HCT116 (cell line): ENCODE results near the gene NPFFR1. TPM values are rescaled to one million over a fixed set of nuclear protein-coding genes. Genes with fewer than 3 reads are reported as not detected.

Experiments
- ATAC-seq: fragments of 200-7000 bp; cut with Tn5 transposase; 2 replicates; pipeline ENCODE4 v1.9.1; 2020; ENCODE audit warnings: mild to moderate bottlenecking, moderate library complexity
- BruUV-seq: library from RNA; stranded (reverse); fragments of 400-500 nt; replicated peaks from 2 replicates; lab custom pipeline; 2021; lab: Mats Ljungman, UMichigan
- CTCF ChIA-PET: fragments of 300-600 bp; sonication (Branson Sonifier 250); formaldehyde crosslinking; loops from one replicate; lab custom pipeline; 2021; ENCODE audit warnings: antibody characterized with exemption; lab: Charles Lee
- POLR2A ChIA-PET: fragments of 300-600, 350-600 bp; sonication (Branson Sonifier 250); formaldehyde crosslinking; loops from one replicate; lab custom pipeline; 2021; ENCODE audit warnings: antibody characterized with exemption; lab: Charles Lee
- RAD21 ChIA-PET, 2 experiments: fragments of 300-600 bp; sonication (Branson Sonifier 250); formaldehyde crosslinking; loops; one replicate each; lab custom pipeline; 2023; ENCODE audit warnings: low total read pairs in 2 of 2; ENCODE audit not compliant: uncharacterized antibody in 2 of 2, unreplicated experiment in 2 of 2, low non-redundant PET in 1 of 2; lab: Charles Lee
- DNase-seq: peaks from one replicate; pipeline ENCODE4 v3.0.0-alpha.2; 2010; ENCODE audit warnings: low read depth, low spot score
- H2AFZ ChIP-seq: fragments of 200-600 bp; shearing (Covaris generic), sonication (generic); 2 replicates; pipeline ENCODE4 v1.6.1; 2017; ENCODE audit warnings: low read depth, mixed run types, mixed read lengths, antibody characterized with exemption, low read length; ENCODE audit not compliant: poor library complexity, severe bottlenecking
- H3K27ac ChIP-seq: 2 replicates; pipeline ENCODE4 v1.5.1; 2012; ENCODE audit warnings: low read depth, low read length
- H3K27me3 ChIP-seq: fragments of 200-600 bp; sonication (generic); 2 replicates; pipeline ENCODE4 v1.6.1; 2016; ENCODE audit warnings: mixed run types, low read length, mixed read lengths; ENCODE audit not compliant: insufficient read depth
- H3K36me3 ChIP-seq, 2 experiments: fragments of 200-500 bp in 1 of 2; fragments of 200-600 bp in 1 of 2; sonication (Bioruptor generic) in 1 of 2; sonication (generic) in 1 of 2; 2 replicates each; pipeline versions ENCODE4 v1.5.1 to v1.6.1; 2014 to 2016; ENCODE audit warnings: low read length in 2 of 2, inconsistent platforms in 1 of 2, mixed read lengths in 1 of 2, mixed run types in 1 of 2; ENCODE audit not compliant: insufficient read depth in 2 of 2, control insufficient read depth in 1 of 2
- H3K4me1 ChIP-seq, 2 experiments: fragments of 200-600 bp in 1 of 2; sonication (generic) in 1 of 2; 2 replicates each; pipeline versions ENCODE4 v1.5.1 to v1.6.1; 2012 to 2017; ENCODE audit warnings: low read length in 2 of 2, inconsistent platforms in 1 of 2, mild to moderate bottlenecking in 1 of 2, mixed read lengths in 1 of 2, mixed run types in 1 of 2, moderate library complexity in 1 of 2; ENCODE audit not compliant: insufficient read depth in 2 of 2, control insufficient read depth in 1 of 2
- H3K4me2 ChIP-seq: fragments of 200-600 bp; sonication (generic); 2 replicates; pipeline ENCODE4 v1.6.1; 2017; ENCODE audit warnings: mixed run types, low read length, mixed read lengths
- H3K4me3 ChIP-seq, 2 experiments: fragments of 200-600 bp in 1 of 2; sonication (generic) in 1 of 2; replicated peaks in 1 of 2; 2 replicates each; pipeline ENCODE4 v1.5.1; 2011 to 2016; ENCODE audit warnings: low read length in 2 of 2, control low read depth in 1 of 2, low read depth in 1 of 2, mild to moderate bottlenecking in 1 of 2, mixed read lengths in 1 of 2, mixed run types in 1 of 2
- H3K79me2 ChIP-seq: fragments of 200-600 bp; sonication (generic); 2 replicates; pipeline ENCODE4 v1.6.1; 2017; ENCODE audit warnings: mild to moderate bottlenecking, mixed run types, low read length, moderate library complexity, mixed read lengths; ENCODE audit not compliant: insufficient read depth
- H3K9ac ChIP-seq: fragments of 200-600 bp; sonication (generic); 2 replicates; pipeline ENCODE4 v1.6.1; 2016; ENCODE audit warnings: low read length, mixed read lengths
- H3K9me2 ChIP-seq: fragments of 200-600 bp; sonication (generic), shearing (Covaris generic); 2 replicates; pipeline ENCODE4 v1.6.1; 2017; ENCODE audit warnings: mixed run types, mild to moderate bottlenecking, moderate library complexity; ENCODE audit not compliant: insufficient read depth
- H3K9me3 ChIP-seq, 2 experiments: fragments of 200-500 bp in 1 of 2; fragments of 200-600 bp in 1 of 2; sonication (Bioruptor generic) in 1 of 2; sonication (generic) in 1 of 2; 2 replicates each; pipeline ENCODE4 v1.6.1; 2014 to 2017; ENCODE audit warnings: low read length in 2 of 2, mixed read lengths in 2 of 2, inconsistent platforms in 1 of 2, low read depth in 1 of 2, mild to moderate bottlenecking in 1 of 2, mixed run types in 1 of 2, moderate library complexity in 1 of 2; ENCODE audit not compliant: control insufficient read depth in 1 of 2, insufficient read depth in 1 of 2
- H4K20me1 ChIP-seq: fragments of 200-600 bp; sonication (generic), shearing (Covaris generic); 2 replicates; pipeline ENCODE4 v1.6.1; 2017; ENCODE audit warnings: mixed run types, mild to moderate bottlenecking, moderate library complexity; ENCODE audit not compliant: insufficient read depth
- ATF3 ChIP-seq: IDR thresholded peaks from 2 replicates; pipeline ENCODE4 v1.6.1; 2012
- CBX3 ChIP-seq: IDR thresholded peaks from 2 replicates; pipeline ENCODE4 v1.6.1; 2012; ENCODE audit warnings: low read depth
- CEBPB ChIP-seq: IDR thresholded peaks from 2 replicates; pipeline ENCODE4 v1.6.1; 2012; ENCODE audit warnings: low read depth
- CTCF ChIP-seq, 3 experiments: fragments of 200-600 bp in 1 of 3; sonication (generic) in 1 of 3; IDR thresholded peaks in 2 of 3; conservative IDR thresholded peaks in 1 of 3; 2 replicates each; pipeline ENCODE4 v1.5.1; 2012 to 2017; ENCODE audit warnings: low read depth in 2 of 3, low read length in 2 of 3, antibody characterized with exemption in 1 of 3, borderline replicate concordance in 1 of 3, control low read depth in 1 of 3, mild to moderate bottlenecking in 1 of 3, mixed read lengths in 1 of 3, mixed run types in 1 of 3, moderate library complexity in 1 of 3; ENCODE audit not compliant: insufficient read depth in 1 of 3
- EGR1 ChIP-seq: IDR thresholded peaks from 2 replicates; pipeline ENCODE4 v1.6.1; 2012; ENCODE audit warnings: low read depth
- ELF1 ChIP-seq: IDR thresholded peaks from 2 replicates; pipeline ENCODE4 v1.6.1; 2012; ENCODE audit warnings: low read depth, borderline replicate concordance
- EZH2 ChIP-seq: fragments of 200-600 bp; sonication (generic); IDR thresholded peaks from 2 replicates; pipeline ENCODE4 v1.6.1; 2017; ENCODE audit warnings: antibody characterized with exemption, mixed run types
- FOSL1 ChIP-seq: IDR thresholded peaks from 2 replicates; pipeline ENCODE4 v1.6.1; 2012; ENCODE audit warnings: low read depth
- JUND ChIP-seq: IDR thresholded peaks from 2 replicates; pipeline ENCODE4 v1.6.1; 2012
- POLR2A ChIP-seq: IDR thresholded peaks from 2 replicates; pipeline ENCODE4 v1.7.0; 2011; ENCODE audit warnings: borderline replicate concordance; ENCODE audit not compliant: insufficient read depth, insufficient read length; ENCODE audit errors: extremely low read depth
- POLR2AphosphoS5 ChIP-seq: IDR thresholded peaks from 2 replicates; pipeline ENCODE4 v1.6.1; 2011; ENCODE audit warnings: mild to moderate bottlenecking, low read depth, low read length, moderate library complexity
- RAD21 ChIP-seq: IDR thresholded peaks from 2 replicates; pipeline ENCODE4 v1.6.1; 2012; ENCODE audit warnings: low read depth, mild to moderate bottlenecking
- REST ChIP-seq: IDR thresholded peaks from 2 replicates; pipeline ENCODE4 v1.6.1; 2012; ENCODE audit warnings: low read depth
- SIN3A ChIP-seq: IDR thresholded peaks from 2 replicates; pipeline ENCODE4 v1.6.1; 2012; ENCODE audit warnings: low read depth
- SP1 ChIP-seq: IDR thresholded peaks from 2 replicates; pipeline ENCODE4 v1.6.1; 2012; ENCODE audit warnings: low read depth
- SRF ChIP-seq: IDR thresholded peaks from 2 replicates; pipeline ENCODE4 v1.6.1; 2012; ENCODE audit warnings: low read depth
- YY1 ChIP-seq: IDR thresholded peaks from 2 replicates; pipeline ENCODE4 v1.6.1; 2011; ENCODE audit warnings: low read length, low read depth, moderate library complexity, mild to moderate bottlenecking; ENCODE audit not compliant: insufficient replicate concordance; ENCODE audit errors: extremely low read depth
- ZBTB33 ChIP-seq: IDR thresholded peaks from 2 replicates; pipeline ENCODE4 v1.6.1; 2011; ENCODE audit warnings: mild to moderate bottlenecking, low read length, moderate library complexity; ENCODE audit not compliant: insufficient replicate concordance; ENCODE audit errors: extremely low read depth
- ZFX ChIP-seq: fragments of 450-650 bp; IDR thresholded peaks from 2 replicates; pipeline ENCODE4 v1.6.1; 2017
- ZNF274 ChIP-seq: fragments of 200-500 bp; sonication (Bioruptor generic); IDR thresholded peaks from 2 replicates; pipeline ENCODE4 v1.6.1; 2014; ENCODE audit warnings: mild to moderate bottlenecking, low read depth, low read length, inconsistent platforms
- intact Hi-C: fragments of 100-400 bp; cut with micrococcal nuclease; formaldehyde crosslinking; loops from 2 replicates; pipeline ENCODE4 v1.10.0; 2022
- total RNA-seq: library from RNA; stranded (reverse); gene quantifications from one replicate; pipeline ENCODE4 v1.2.1, GENCODE V29; 2021; ENCODE audit not compliant: unreplicated experiment

Gene NPFFR1
- total RNA-seq, 1 experiment from 2014 or later, result 0.02 TPM

GRCh38 chr10:70319183-70319582 lies 35.4 kb upstream of the NPFFR1 start:
- Histone ChIP-seq H3K9me3 (no peaks in the 10 kb centered on the region), H2AFZ (no peak overlapping the region), H3K9me2 (no peaks in the 10 kb centered on the region), H3K27ac (no peak overlapping the region)
- TF ChIP-seq ZFX, result no peak
- TF ChIP-seq CBX3, result no peak
- no peak for TF ChIP-seq CTCF (IDR thresholded peaks at IDR 0.05 in 2 of 3, conservative IDR thresholded peaks at IDR 0.05 in 1 of 3; ENCODE audit: borderline replicate concordance in 1 of 3, insufficient read depth in 1 of 3, low read depth in 2 of 3, low read length in 2 of 3)
- TF ChIP-seq FOSL1, result no peak
- TF ChIP-seq SRF, result no peak
- no peak for TF ChIP-seq ZBTB33
- no peak for TF ChIP-seq EZH2
- no peak for TF ChIP-seq YY1
- no peak for TF ChIP-seq EGR1
- TF ChIP-seq SP1, result no peak
- TF ChIP-seq SIN3A, result no peak
- no peak for TF ChIP-seq JUND
- TF ChIP-seq RAD21, result no peak
- no peak for TF ChIP-seq POLR2AphosphoS5
- TF ChIP-seq CEBPB, result no peak
- TF ChIP-seq ATF3, result no peak
- no peak for TF ChIP-seq ZNF274
- no peak for TF ChIP-seq POLR2A
- TF ChIP-seq REST, result no peak
- no peak for TF ChIP-seq ELF1
- TF ChIP-seq, all 23 proteins: peak for 0
- no peaks in the 10 kb centered on the region for H4K20me1 ChIP-seq
- RAD21 ChIA-PET, result no interaction called here
- no peaks in the 10 kb centered on the region for H3K4me1 ChIP-seq
- intact Hi-C loops, result no loop called here
- BruUV-seq, result no TSS peak
- CTCF ChIA-PET, result no interaction called here
- POLR2A ChIA-PET, result no interaction called here
- no peak overlapping the region for H3K4me3 ChIP-seq
- H3K4me2 ChIP-seq, result no peak overlapping the region
- no peak for ATAC-seq
- no peak for DNase-seq
- H3K36me3 ChIP-seq, result 0 out of 4 replicates have a peak, but pooled peaks cover 0 to 5% of the 10 kb centered on the region in 2 experiments
- H3K79me2 ChIP-seq, result no peaks in the 10 kb centered on the region
- H3K27me3 ChIP-seq, result no peaks in the 10 kb centered on the region
- no peak overlapping the region for H3K9ac ChIP-seq
